COLO829 (cell line): ENCODE data around the gene F13A1.

Source experiments
- DNase-seq: peaks from one replicate; pipeline ENCODE4 v3.0.0; 2012; ENCODE audit warnings: low spot score

F13A1 gene

GRCh38 chr6:6243846-6244245 lies 76.6 kb downstream of the F13A1 start:
- no peak for DNase-seq

GRCh38 chr6:6239598-6240581 lies 80.6 kb downstream of the F13A1 start:
- DNase-seq: no peak

GRCh38 chr6:6236730-6237469 lies 83.6 kb downstream of the F13A1 start:
- DNase-seq: no peak

- DNase-seq: no peak
These were observed 84.7 kb downstream of the F13A1 start for GRCh38 chr6:6235786-6236185.

- no peak for DNase-seq
These were observed 85.5 kb downstream of the F13A1 start for GRCh38 chr6:6234963-6235362.

GRCh38 chr6:6230286-6230685 lies 90.2 kb downstream of the F13A1 start:
- DNase-seq: no peak

- no peak for DNase-seq
These were observed 92.6 kb downstream of the F13A1 start for GRCh38 chr6:6227896-6228295.

- DNase-seq: no peak
These were observed 94.5 kb downstream of the F13A1 start for GRCh38 chr6:6225885-6226529.

- DNase-seq: peak; percentile 50
These were observed 95.5 kb downstream of the F13A1 start for GRCh38 chr6:6224933-6225486.

- DNase-seq: no peak
These were observed 98.5 kb downstream of the F13A1 start for GRCh38 chr6:6221787-6222535.

- DNase-seq: no peak
These were observed 99.7 kb downstream of the F13A1 start for GRCh38 chr6:6220718-6221117.

GRCh38 chr6:6219716-6220115 lies 100.7 kb downstream of the F13A1 start:
- DNase-seq: no peak

- no peak for DNase-seq
These were observed 101.7 kb downstream of the F13A1 start for GRCh38 chr6:6218759-6219085.

GRCh38 chr6:6217855-6218758 lies 102.4 kb downstream of the F13A1 start:
- no peak for DNase-seq

- no peak for DNase-seq
These were observed 109.5 kb downstream of the F13A1 start for GRCh38 chr6:6210994-6211393.

GRCh38 chr6:6202886-6203285 lies 117.6 kb downstream of the F13A1 start:
- DNase-seq: no peak

- DNase-seq: no peak
These were observed 119.3 kb downstream of the F13A1 start for GRCh38 chr6:6201200-6201599.

- no peak for DNase-seq
These were observed 120.8 kb downstream of the F13A1 start for GRCh38 chr6:6199678-6200077.

GRCh38 chr6:6196762-6197161 lies 123.7 kb downstream of the F13A1 start:
- DNase-seq: no peak

- DNase-seq: no peak
These were observed 125.4 kb downstream of the F13A1 start for GRCh38 chr6:6195080-6195479.
